Glutamatergic neuron (in vitro differentiated cells): ENCODE results near the gene FBXW7. TPM values are rescaled to one million over a fixed set of nuclear protein-coding genes. Genes with fewer than 3 reads are reported as not detected.

ENCODE experiments used
- DNase-seq: peaks from one replicate; pipeline ENCODE4 v3.0.0; 2022
- H3K27ac Mint-ChIP-seq: one replicate; pipeline ENCODE4 v1.8.0; 2020; ENCODE audit warnings: mild to moderate bottlenecking, mixed read lengths, inconsistent platforms; ENCODE audit not compliant: unreplicated experiment
- H3K27me3 Mint-ChIP-seq: one replicate; pipeline ENCODE4 v1.8.0; 2020; ENCODE audit warnings: mild to moderate bottlenecking, moderate library complexity, mixed read lengths, inconsistent platforms; ENCODE audit not compliant: unreplicated experiment
- H3K36me3 Mint-ChIP-seq: one replicate; pipeline ENCODE4 v1.8.0; 2020; ENCODE audit warnings: mild to moderate bottlenecking, mixed read lengths, inconsistent platforms; ENCODE audit not compliant: unreplicated experiment
- H3K4me1 Mint-ChIP-seq: one replicate; pipeline ENCODE4 v1.8.0; 2020; ENCODE audit warnings: mild to moderate bottlenecking, low read depth, mixed read lengths, inconsistent platforms; ENCODE audit not compliant: unreplicated experiment
- H3K4me3 Mint-ChIP-seq: one replicate; pipeline ENCODE4 v1.8.0; 2020; ENCODE audit warnings: mild to moderate bottlenecking, mixed read lengths, inconsistent platforms; ENCODE audit not compliant: unreplicated experiment
- H3K9me3 Mint-ChIP-seq: one replicate; pipeline ENCODE4 v1.8.0; 2020; ENCODE audit warnings: mild to moderate bottlenecking, moderate library complexity, mixed read lengths, inconsistent platforms; ENCODE audit not compliant: unreplicated experiment
- CTCF ChIP-seq: fragments of 200-600 bp; sonication (generic); IDR thresholded peaks from one replicate; pipeline ENCODE4 v1.5.0; 2021; ENCODE audit not compliant: partially characterized antibody, unreplicated experiment
- total RNA-seq: library from RNA; stranded (reverse); fragmentation: NEBNext Ultra II Directional; extraction: Animal tissue kit (Norgen Biotek cat#: 25700); gene quantifications from one replicate; pipeline ENCODE4 v1.2.1, GENCODE V29; 2021; ENCODE audit not compliant: unreplicated experiment

Gene FBXW7
- total RNA-seq, 1 donor from 2014 or later, result 57.5 TPM

- H3K9me3 Mint-ChIP-seq, result peaks cover 1% of the 10 kb centered on the region
- H3K4me3 Mint-ChIP-seq, result no peak overlapping the region
- H3K27ac Mint-ChIP-seq, result no peak overlapping the region
- peaks cover 1% of the 10 kb centered on the region for H3K4me1 Mint-ChIP-seq
- H3K27me3 Mint-ChIP-seq, result peaks cover 1% of the 10 kb centered on the region
- TF ChIP-seq CTCF, result no peak
- peaks cover 3% of the 10 kb centered on the region for H3K36me3 Mint-ChIP-seq
- no peak for DNase-seq
Observed at GRCh38 chr4:152516156-152516555, 19.7 kb downstream of the FBXW7 start.

GRCh38 chr4:152515678-152516077, 20.2 kb downstream of the FBXW7 start:
- Mint-ChIP-seq H3K27ac (peak overlapping the region; percentile 45), H3K36me3 (peaks cover 3% of the 10 kb centered on the region), H3K9me3 (peaks cover 1% of the 10 kb centered on the region), H3K4me3 (no peak overlapping the region), H3K4me1 (peaks cover 1% of the 10 kb centered on the region), H3K27me3 (peaks cover 1% of the 10 kb centered on the region)
- DNase-seq, result no peak
- no peak for TF ChIP-seq CTCF

- Mint-ChIP-seq H3K4me3 (no peak overlapping the region), H3K9me3 (no peaks in the 10 kb centered on the region), H3K4me1 (peaks cover 1% of the 10 kb centered on the region), H3K27ac (no peak overlapping the region), H3K36me3 (no peaks in the 10 kb centered on the region), H3K27me3 (peaks cover 1% of the 10 kb centered on the region)
- DNase-seq, result no peak
- no peak for TF ChIP-seq CTCF
Observed at GRCh38 chr4:152514356-152514755, 21.5 kb downstream of the FBXW7 start.

- Mint-ChIP-seq H3K27ac (no peak overlapping the region), H3K36me3 (no peaks in the 10 kb centered on the region), H3K27me3 (peaks cover 1% of the 10 kb centered on the region), H3K9me3 (no peaks in the 10 kb centered on the region), H3K4me1 (peaks cover 1% of the 10 kb centered on the region), H3K4me3 (no peak overlapping the region)
- no peak for DNase-seq
- TF ChIP-seq CTCF, result no peak
Observed at GRCh38 chr4:152513078-152513477, 22.8 kb downstream of the FBXW7 start.

GRCh38 chr4:152512483-152512882, 23.4 kb downstream of the FBXW7 start:
- Mint-ChIP-seq H3K4me3 (no peak overlapping the region), H3K4me1 (peaks cover 1% of the 10 kb centered on the region), H3K27me3 (peaks cover 1% of the 10 kb centered on the region), H3K9me3 (no peaks in the 10 kb centered on the region), H3K36me3 (no peaks in the 10 kb centered on the region), H3K27ac (no peak overlapping the region)
- DNase-seq, result no peak
- no peak for TF ChIP-seq CTCF
